Neutrophil (primary cell): Measurements from ENCODE around the gene KRTAP5-1.

ENCODE experiments used
- H3K27ac ChIP-seq: fragments of 200-600 bp; sonication (generic); 2 replicates; pipeline ENCODE4 v1.5.1; 2016; ENCODE audit warnings: mild to moderate bottlenecking, moderate library complexity
- H3K27me3 ChIP-seq: fragments of 200-600 bp; sonication (generic); 2 replicates; pipeline ENCODE4 v1.6.0; 2016; ENCODE audit warnings: mild to moderate bottlenecking
- H3K36me3 ChIP-seq: fragments of 200-600 bp; sonication (generic); 2 replicates; pipeline ENCODE4 v1.5.1; 2017
- H3K4me1 ChIP-seq, 2 experiments: fragments of 200-600 bp in 1 of 2; sonication (generic) in 1 of 2; 1 replicate in 1 of 2; 2 replicates in 1 of 2; pipeline versions ENCODE4 v1.5.1 to v1.6.1; 2013 to 2016; ENCODE audit warnings: low read depth in 1 of 2, low read length in 1 of 2, mild to moderate bottlenecking in 1 of 2, moderate library complexity in 1 of 2; ENCODE audit not compliant: control insufficient read depth in 1 of 2, insufficient read depth in 1 of 2
- H3K4me3 ChIP-seq, 2 experiments: fragments of 200-600 bp in 1 of 2; sonication (generic) in 1 of 2; 1 replicate in 1 of 2; 2 replicates in 1 of 2; pipeline ENCODE4 v1.5.1; 2013 to 2016; ENCODE audit warnings: low read depth in 1 of 2, low read length in 1 of 2, mild to moderate bottlenecking in 1 of 2, moderate library complexity in 1 of 2
- H3K9me3 ChIP-seq: fragments of 200-600 bp; sonication (generic); 2 replicates; pipeline ENCODE4 v1.5.1; 2016
- TF ChIP-seq, protein P1 (sequence below): fragments of 200-600 bp; sonication (generic); IDR thresholded peaks from 2 replicates; pipeline ENCODE4 v1.5.1; 2016; ENCODE audit warnings: antibody characterized with exemption

The KRTAP5-1 gene

DNA sequence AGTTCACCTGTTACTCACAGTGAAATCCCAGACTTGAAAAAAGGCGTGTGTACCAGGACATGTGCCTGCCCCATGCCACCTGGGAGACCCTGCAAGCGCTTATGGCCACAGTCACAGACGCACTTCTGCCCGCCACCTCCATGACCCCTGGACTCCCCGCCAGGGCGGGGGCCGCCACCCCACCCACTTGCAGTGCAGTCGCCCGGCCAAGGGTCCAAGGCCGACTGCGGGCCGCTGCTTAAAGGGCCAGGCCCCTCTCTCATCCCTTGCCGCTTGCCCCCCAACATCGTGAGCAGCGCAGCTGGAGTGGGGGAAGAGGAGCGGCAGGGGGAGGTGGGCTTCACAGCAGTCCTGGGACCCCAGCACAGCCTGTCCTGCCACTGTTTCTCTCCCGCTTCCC, 23.8 kb downstream of the KRTAP5-1 start:
- Histone ChIP-seq H3K27ac (no peak overlapping the region), H3K4me3 (no peak overlapping the region), H3K9me3 (no peaks in the 10 kb centered on the region), H3K36me3 (no peaks in the 10 kb centered on the region), H3K27me3 (peaks cover 95% of the 10 kb centered on the region), H3K4me1 (no peaks in the 10 kb centered on the region)
- TF ChIP-seq, protein P1, sequence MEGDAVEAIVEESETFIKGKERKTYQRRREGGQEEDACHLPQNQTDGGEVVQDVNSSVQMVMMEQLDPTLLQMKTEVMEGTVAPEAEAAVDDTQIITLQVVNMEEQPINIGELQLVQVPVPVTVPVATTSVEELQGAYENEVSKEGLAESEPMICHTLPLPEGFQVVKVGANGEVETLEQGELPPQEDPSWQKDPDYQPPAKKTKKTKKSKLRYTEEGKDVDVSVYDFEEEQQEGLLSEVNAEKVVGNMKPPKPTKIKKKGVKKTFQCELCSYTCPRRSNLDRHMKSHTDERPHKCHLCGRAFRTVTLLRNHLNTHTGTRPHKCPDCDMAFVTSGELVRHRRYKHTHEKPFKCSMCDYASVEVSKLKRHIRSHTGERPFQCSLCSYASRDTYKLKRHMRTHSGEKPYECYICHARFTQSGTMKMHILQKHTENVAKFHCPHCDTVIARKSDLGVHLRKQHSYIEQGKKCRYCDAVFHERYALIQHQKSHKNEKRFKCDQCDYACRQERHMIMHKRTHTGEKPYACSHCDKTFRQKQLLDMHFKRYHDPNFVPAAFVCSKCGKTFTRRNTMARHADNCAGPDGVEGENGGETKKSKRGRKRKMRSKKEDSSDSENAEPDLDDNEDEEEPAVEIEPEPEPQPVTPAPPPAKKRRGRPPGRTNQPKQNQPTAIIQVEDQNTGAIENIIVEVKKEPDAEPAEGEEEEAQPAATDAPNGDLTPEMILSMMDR = no peak

DNA sequence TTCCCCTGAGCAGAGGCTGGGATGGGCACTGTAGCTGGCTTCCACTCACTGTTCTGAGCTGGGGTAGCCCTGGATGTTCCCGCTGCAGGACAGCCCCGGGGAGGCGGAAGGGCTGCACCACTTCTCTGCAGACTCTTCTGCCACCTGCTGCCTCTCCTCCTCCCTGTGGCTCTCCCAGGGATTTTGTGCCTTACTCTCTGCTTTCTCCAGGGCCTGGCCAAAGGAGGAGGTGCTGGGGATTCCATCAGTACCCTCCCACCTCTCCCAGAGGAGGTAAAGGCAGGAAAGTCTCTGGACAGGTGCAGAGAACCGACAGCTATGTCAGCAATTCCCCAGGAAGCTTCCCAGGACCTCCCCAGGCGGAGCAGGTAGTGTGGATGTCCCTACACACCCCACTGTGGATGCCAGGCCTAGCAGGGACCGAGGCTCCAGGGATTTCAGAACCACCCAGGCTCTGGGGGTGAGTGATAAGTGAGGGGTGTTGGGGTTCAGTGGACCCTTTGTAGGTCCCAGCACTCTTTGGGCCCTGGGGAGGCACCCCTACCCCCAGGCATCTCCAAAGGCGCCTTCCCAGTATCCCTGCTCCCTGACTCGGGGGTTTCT, 24.3 kb downstream of the KRTAP5-1 start:
- Histone ChIP-seq H3K4me3 (no peak overlapping the region), H3K4me1 (no peaks in the 10 kb centered on the region), H3K27me3 (peaks cover 95% of the 10 kb centered on the region), H3K9me3 (no peaks in the 10 kb centered on the region), H3K27ac (no peak overlapping the region), H3K36me3 (no peaks in the 10 kb centered on the region)
- TF ChIP-seq, protein P1 = no peak

DNA sequence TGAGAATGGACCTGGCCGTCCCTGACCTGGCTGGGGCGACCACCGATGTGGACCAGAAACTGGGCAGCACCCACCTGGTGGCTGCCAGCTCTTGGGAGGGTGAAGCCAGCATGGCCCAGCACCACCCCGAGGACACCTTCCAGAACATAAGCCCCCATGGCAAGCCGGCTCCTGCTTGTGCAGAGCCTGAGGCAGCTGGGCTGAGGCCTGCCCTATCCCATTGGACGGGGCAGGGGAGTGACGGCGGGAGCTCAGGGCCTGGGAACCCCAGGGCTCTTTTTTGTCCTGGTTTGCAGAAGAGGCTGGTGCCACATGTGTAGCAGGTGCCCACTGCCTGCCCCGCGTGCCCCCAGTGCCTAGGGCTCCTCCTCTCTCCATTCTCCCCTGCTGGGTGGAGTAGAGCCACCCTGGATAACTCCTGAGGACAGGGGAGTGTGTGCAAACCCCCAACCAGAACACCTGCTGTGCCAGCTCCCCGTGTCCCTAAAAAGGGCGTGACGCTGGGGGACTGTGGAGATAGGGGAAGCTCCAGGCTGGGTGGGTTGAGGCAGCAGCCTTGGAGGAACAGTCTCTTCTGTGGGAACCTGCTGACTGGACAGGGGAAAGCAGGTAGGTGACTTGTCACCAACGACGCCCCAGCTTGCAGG, 25.0 kb downstream of the KRTAP5-1 start:
- H3K4me1 ChIP-seq = no peaks in the 10 kb centered on the region
- no peaks in the 10 kb centered on the region for H3K36me3 ChIP-seq
- no peaks in the 10 kb centered on the region for H3K9me3 ChIP-seq
- TF ChIP-seq, protein P1 = no peak
- H3K4me3 ChIP-seq = no peak overlapping the region
- peaks cover 95% of the 10 kb centered on the region for H3K27me3 ChIP-seq
- H3K27ac ChIP-seq = no peak overlapping the region

DNA sequence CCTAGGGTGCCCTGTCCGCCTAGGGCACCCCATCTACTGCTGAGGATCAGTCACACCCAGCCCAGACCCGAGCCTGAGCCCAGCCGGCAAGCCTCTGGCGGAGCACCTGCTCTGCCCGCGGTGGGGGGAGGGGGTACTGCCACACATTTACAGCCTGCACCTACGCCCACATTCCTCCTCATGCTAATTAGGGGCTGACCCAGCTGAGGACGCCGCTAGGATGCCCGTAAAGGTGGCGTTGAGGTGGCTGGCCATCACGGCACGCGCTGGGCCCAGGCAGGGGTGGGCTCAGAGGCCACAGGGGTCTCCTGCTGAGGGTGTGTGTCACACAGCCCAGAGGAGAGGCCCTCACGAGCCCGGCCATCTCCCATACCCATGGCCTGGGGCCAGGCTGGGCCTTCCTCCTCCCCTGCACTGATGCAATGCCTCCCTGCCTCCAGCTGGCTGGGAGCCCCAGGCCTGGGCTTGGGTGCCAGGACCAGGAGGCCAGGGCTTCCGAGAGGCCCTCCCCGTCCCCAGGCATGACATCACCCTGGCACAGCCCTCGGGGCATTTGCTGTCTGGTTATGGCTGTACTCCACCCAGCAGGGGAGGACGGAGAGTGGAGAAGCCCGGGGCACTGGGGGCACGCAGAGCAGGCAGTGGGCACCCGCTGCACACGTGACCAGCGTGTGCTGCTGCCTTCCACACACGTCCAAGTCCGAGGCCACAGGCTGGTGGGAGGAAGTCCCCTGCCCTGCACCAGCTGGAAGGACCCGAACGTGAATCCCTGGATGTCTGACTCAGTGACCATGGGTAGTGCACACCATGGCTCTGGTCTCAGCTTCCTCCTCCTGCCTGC, 25.8 kb downstream of the KRTAP5-1 start:
- H3K4me3 ChIP-seq = no peak overlapping the region
- no peaks in the 10 kb centered on the region for H3K4me1 ChIP-seq
- peaks cover 95% of the 10 kb centered on the region for H3K27me3 ChIP-seq
- H3K36me3 ChIP-seq = no peaks in the 10 kb centered on the region
- no peak overlapping the region for H3K27ac ChIP-seq
- H3K9me3 ChIP-seq = no peaks in the 10 kb centered on the region
- TF ChIP-seq, protein P1 = no peak

DNA sequence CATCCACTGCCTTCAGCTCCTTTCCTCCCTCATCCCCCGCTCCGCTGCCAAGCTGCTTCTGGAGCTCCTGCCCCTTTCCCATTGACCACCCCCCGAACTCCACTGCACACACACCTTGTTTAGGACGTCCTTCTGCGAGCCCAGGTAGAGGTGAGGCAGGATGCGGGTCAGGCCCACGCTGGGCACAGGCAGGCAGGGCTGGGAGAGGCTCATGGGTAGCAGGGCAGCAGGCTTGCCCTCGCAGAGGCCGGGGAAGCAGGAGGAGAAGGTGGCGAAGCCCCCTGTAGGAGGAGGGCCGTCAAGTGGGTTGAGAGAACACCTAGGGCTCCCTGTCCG, 26.3 kb downstream of the KRTAP5-1 start:
- Histone ChIP-seq H3K27me3 (peaks cover 95% of the 10 kb centered on the region), H3K27ac (no peak overlapping the region)
- TF ChIP-seq, protein P1 = no peak

More for the DNA sequence above, 26.3 kb downstream of the KRTAP5-1 start:
- Histone ChIP-seq H3K36me3 (no peaks in the 10 kb centered on the region), H3K4me3 (no peak overlapping the region), H3K9me3 (no peaks in the 10 kb centered on the region), H3K4me1 (no peaks in the 10 kb centered on the region)
